GM12878 (cell line): Measurements from ENCODE around the gene TMTC3. TPM values are rescaled to one million over a fixed set of nuclear protein-coding genes. Genes with fewer than 3 reads are reported as not detected.

Experiments used
- ATAC-seq: fragments of 200-7000 bp; cut with Tn5 transposase; 3 replicates; pipeline ENCODE4 v1.9.1; 2020; ENCODE audit warnings: mild to moderate bottlenecking, moderate library complexity
- BruUV-seq: library from RNA; stranded (reverse); fragments of 400-500 nt; replicated peaks from 2 replicates; lab custom pipeline; 2021; lab: Mats Ljungman, UMichigan
- CTCF ChIA-PET: fragments of 300-600 bp; sonication (Branson Sonifier 250); formaldehyde crosslinking; extraction: SDS; loops from one replicate; lab custom pipeline; 2021; ENCODE audit warnings: inconsistent platforms; lab: Yijun Ruan, JAX
- POLR2A ChIA-PET: fragments of 350-600 bp; formaldehyde crosslinking; extraction: SDS; loops from one replicate; lab custom pipeline; 2021; ENCODE audit warnings: inconsistent platforms; lab: Charles Lee
- RAD21 ChIA-PET: fragments of 300-600 bp; sonication (Branson Sonifier 250); formaldehyde crosslinking; loops from one replicate; lab custom pipeline; 2023; ENCODE audit warnings: antibody characterized with exemption; ENCODE audit not compliant: unreplicated experiment; lab: Charles Lee
- SMC1A ChIA-PET: fragments of 300-600 bp; sonication (Branson Sonifier 250); formaldehyde crosslinking; loops from one replicate; lab custom pipeline; 2023; ENCODE audit not compliant: unreplicated experiment, uncharacterized antibody; lab: Charles Lee
- DNase-seq: peaks from one replicate; pipeline ENCODE4 v3.0.0-alpha.2; 2011; ENCODE audit warnings: low read depth, low spot score
- FAIRE-seq: peaks from 3 replicates; lab custom pipeline; 2011; peaks lifted over from hg19 to GRCh38; lab: Jason Lieb, UNC
- H2AFZ ChIP-seq: 2 replicates; pipeline ENCODE4 v1.6.0; 2011; ENCODE audit warnings: low read depth, low read length, control low read depth; ENCODE audit not compliant: control insufficient read depth
- H3K27ac ChIP-seq: 2 replicates; pipeline ENCODE4 v1.5.1; 2011; ENCODE audit warnings: control low read depth; ENCODE audit not compliant: control insufficient read depth, insufficient read depth
- H3K27me3 ChIP-seq, 2 experiments: replicated peaks in 1 of 2; 2 replicates each; pipeline versions ENCODE4 v1.6.0 to v1.6.1; 2011; ENCODE audit warnings: low read length in 1 of 2; ENCODE audit not compliant: control insufficient read depth in 2 of 2, insufficient read depth in 2 of 2
- H3K36me3 ChIP-seq, 2 experiments: 2 replicates each; pipeline ENCODE4 v1.5.1; 2011; ENCODE audit warnings: low read length in 1 of 2; ENCODE audit not compliant: control insufficient read depth in 2 of 2, insufficient read depth in 2 of 2
- H3K4me1 ChIP-seq: 2 replicates; pipeline ENCODE4 v1.6.1; 2011; ENCODE audit warnings: mild to moderate bottlenecking, low read length, moderate library complexity, mixed read lengths; ENCODE audit not compliant: control insufficient read depth, insufficient read depth
- H3K4me2 ChIP-seq: 2 replicates; pipeline ENCODE4 v1.6.0; 2011; ENCODE audit warnings: control low read depth; ENCODE audit not compliant: control insufficient read depth, insufficient read depth
- H3K4me3 ChIP-seq: fragments of 200-600 bp; sonication (generic); 2 replicates; pipeline ENCODE4 v1.5.1; 2016
- H3K79me2 ChIP-seq: 2 replicates; pipeline ENCODE4 v1.6.0; 2011; ENCODE audit warnings: low read length; ENCODE audit not compliant: control insufficient read depth, insufficient read depth
- H3K9ac ChIP-seq: 2 replicates; pipeline ENCODE4 v1.8.0; 2011; ENCODE audit warnings: low read length, control low read depth, mixed read lengths; ENCODE audit not compliant: control insufficient read depth, insufficient read depth
- H3K9me3 ChIP-seq: replicated peaks from 3 replicates; pipeline ENCODE4 v1.5.1; 2011; ENCODE audit warnings: mild to moderate bottlenecking, low read length; ENCODE audit not compliant: control insufficient read depth, insufficient read depth
- H4K20me1 ChIP-seq: 2 replicates; pipeline ENCODE4 v1.6.0; 2011; ENCODE audit not compliant: control insufficient read depth, insufficient read depth
- CBFB ChIP-seq: IDR thresholded peaks from 2 replicates; pipeline ENCODE4 v1.6.1; 2016; ENCODE audit warnings: antibody characterized with exemption, low read depth
- ELK1 ChIP-seq: IDR thresholded peaks from 2 replicates; pipeline ENCODE4 v1.6.1; 2012; ENCODE audit warnings: low read depth, low read length, improper control_type of control experiment
- GABPA ChIP-seq: IDR thresholded peaks from 2 replicates; pipeline ENCODE4 v1.6.1; 2014; ENCODE audit warnings: antibody characterized with exemption, low read depth, mild to moderate bottlenecking, inconsistent platforms
- HDAC6 ChIP-seq: fragments of 200-600 bp; sonication (generic); IDR thresholded peaks from one replicate; pipeline ENCODE4 v1.8.0; 2017; ENCODE audit warnings: antibody characterized with exemption; ENCODE audit not compliant: unreplicated experiment
- IKZF2 ChIP-seq, 2 experiments: fragments of 450-650 bp; IDR thresholded peaks; 2 replicates each; pipeline ENCODE4 v1.6.1; 2017; ENCODE audit warnings: mild to moderate bottlenecking in 2 of 2, moderate library complexity in 2 of 2
- KDM1A ChIP-seq: fragments of 200-600 bp; sonication (generic); IDR thresholded peaks from 2 replicates; pipeline ENCODE4 v1.6.1; 2016; ENCODE audit warnings: borderline replicate concordance
- NFYA ChIP-seq: IDR thresholded peaks from 2 replicates; pipeline ENCODE4 v1.6.1; 2011; ENCODE audit warnings: low read depth, mild to moderate bottlenecking, low read length, improper control_type of control experiment, borderline replicate concordance
- NR2C1 ChIP-seq: fragments of 450-650 bp; IDR thresholded peaks from 2 replicates; pipeline ENCODE4 v1.6.1; 2017; ENCODE audit warnings: antibody characterized with exemption, mild to moderate bottlenecking, moderate library complexity
- NRF1 ChIP-seq: conservative IDR thresholded peaks from 2 replicates; pipeline ENCODE4 v1.6.1; 2011; ENCODE audit warnings: mild to moderate bottlenecking, low read depth, low read length, improper control_type of control experiment
- RBBP5 ChIP-seq: fragments of 200-600 bp; sonication (generic); conservative IDR thresholded peaks from 2 replicates; pipeline ENCODE4 v1.6.1; 2016
- SIN3A ChIP-seq: IDR thresholded peaks from 2 replicates; pipeline ENCODE4 v1.6.1; 2012; ENCODE audit warnings: low read depth, low read length, improper control_type of control experiment
- SIX5 ChIP-seq: IDR thresholded peaks from 2 replicates; pipeline ENCODE4 v1.6.1; 2011; ENCODE audit warnings: mild to moderate bottlenecking, low read depth, low read length, moderate library complexity; ENCODE audit not compliant: severe bottlenecking
- SMAD5 ChIP-seq: IDR thresholded peaks from 2 replicates; pipeline ENCODE4 v1.6.1; 2016; ENCODE audit warnings: antibody characterized with exemption, low read depth
- STAT3 ChIP-seq: IDR thresholded peaks from 2 replicates; pipeline ENCODE4 v1.6.1; 2011; ENCODE audit warnings: low read depth, low read length, improper control_type of control experiment
- WRNIP1 ChIP-seq: IDR thresholded peaks from 2 replicates; pipeline ENCODE4 v1.6.1; 2011; ENCODE audit warnings: low read depth, low read length, improper control_type of control experiment, borderline replicate concordance
- WGBS: methylation state at CpG from one replicate; pipeline ENCODE4 v1.1.6; 2016; ENCODE audit warnings: low lambda C conversion rate; ENCODE audit not compliant: insufficient replicate concordance, insufficient coverage; ENCODE audit errors: missing lambda C conversion rate; 5-methylcytosine and 5-hydroxymethylcytosine counted together
- in situ Hi-C: fragments of 300-500 bp; cut with MboI; formaldehyde crosslinking; loops from 9 replicates; pipeline ENCODE4 v1.14.3; 2018; ENCODE audit warnings: mixed read lengths
- intact Hi-C: fragments of 100-400 bp; cut with micrococcal nuclease; formaldehyde crosslinking; loops from one replicate; pipeline ENCODE4 v1.14.2; 2022; ENCODE audit not compliant: unreplicated experiment
- polyA plus RNA-seq, 11 experiments: library from polyadenylated mRNA; depleted of rRNA in 4 of 11; unstranded in 6 of 11; stranded (reverse) in 5 of 11; fragments of >200 nt; fragmentation: Nextera tagmentation in 4 of 11; fragmentation: Illumina TruSeq in 1 of 11; extraction: Ambion mirVana in 4 of 11; extraction: Trizol in 1 of 11; gene quantifications; 1 replicate in 1 of 11; 2 replicates in 10 of 11; pipeline versions ENCODE4 v1.2.1 to v1.2.3, GENCODE V29; 2011 to 2016; ENCODE audit warnings: inconsistent platforms in 2 of 11, missing spikeins in 2 of 11, low read depth in 1 of 11
- total RNA-seq, 4 experiments: library from RNA; depleted of rRNA in 3 of 4; stranded (reverse); fragments of >200 nt in 3 of 4; fragmentation: Illumina TruSeq in 1 of 4; extraction: Trizol in 1 of 4; gene quantifications; 2 replicates each; pipeline versions ENCODE4 v1.2.1 to v1.2.3, GENCODE V29; 2013 to 2021
- TF ChIP-seq, protein P1 (sequence below): IDR thresholded peaks from 2 replicates; pipeline ENCODE4 v1.6.1; 2012; ENCODE audit warnings: low read depth, low read length, improper control_type of control experiment
- TF ChIP-seq, protein P2 (sequence below): fragments of 450-650 bp; conservative IDR thresholded peaks from 2 replicates; pipeline ENCODE4 v1.6.1; 2017; ENCODE audit warnings: mild to moderate bottlenecking, moderate library complexity

The TMTC3 gene
- total and polyA plus RNA-seq, 10 of the 15 experiments (the other 5 are each of a cell fraction or from before 2014, with no cell fraction given), result 1.4 to 5.7 (median 3.5) TPM

DNA sequence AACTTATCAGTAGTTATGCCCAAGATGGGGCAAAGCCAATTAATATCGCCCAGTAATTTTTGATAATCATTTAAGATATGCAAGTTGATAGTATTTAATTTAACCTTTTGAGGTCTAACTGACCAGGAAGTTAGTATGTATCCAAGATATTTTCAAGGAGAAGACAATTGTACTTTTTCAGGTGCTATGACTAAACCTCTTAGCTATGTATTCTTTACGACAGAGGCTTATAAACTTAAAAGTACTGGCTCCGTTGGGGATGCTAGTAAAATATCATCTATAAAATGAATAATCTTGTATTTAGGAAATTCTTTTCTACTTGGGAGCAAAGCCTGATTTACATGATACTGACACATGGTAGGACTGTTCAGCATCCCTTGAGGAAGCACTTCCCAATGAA lies 40.3 kb downstream of the TMTC3 start:
- Histone ChIP-seq H3K9ac (no peak overlapping the region), H3K27ac (no peak overlapping the region), H3K4me2 (no peak overlapping the region), H3K4me3 (no peak overlapping the region), H3K79me2 (no peaks in the 10 kb centered on the region), H3K9me3 (no peaks in the 10 kb centered on the region), H2AFZ (no peak overlapping the region), H3K27me3 (no peaks in the 10 kb centered on the region), H4K20me1 (no peaks in the 10 kb centered on the region), H3K36me3 (no peaks in the 10 kb centered on the region), H3K4me1 (no peaks in the 10 kb centered on the region)
- ChIA-PET RAD21 (no interaction called here), CTCF (no interaction called here), POLR2A (interaction anchor here (0.7 kb wide), 1 partner anchor 8 kb away, joined by 3 read pairs; no protein-coding TSS in a partner anchor), SMC1A (interaction anchor here (1.1 kb wide), 1 partner anchor 11 kb away, joined by 4 read pairs; no protein-coding TSS in a partner anchor)
- BruUV-seq, result no TSS peak
- ATAC-seq (no peak), FAIRE-seq (no peak), DNase-seq (no peak)
- 95% methylated on average over 3 of the region's 3 CpGs for WGBS
- in situ Hi-C loops, result no loop called here
- intact Hi-C loops, result no loop called here
- TF ChIP-seq CBFB (no peak), KDM1A (no peak), RBBP5 (no peak), NR2C1 (no peak), STAT3 (no peak), ELK1 (no peak), SIX5 (no peak), NFYA (no peak), WRNIP1 (no peak), IKZF2 (IDR thresholded peaks at IDR 0.05) (no peak), HDAC6 (no peak), SIN3A (no peak), GABPA (no peak), SMAD5 (no peak), NRF1 (no peak)
- TF ChIP-seq, protein P1, sequence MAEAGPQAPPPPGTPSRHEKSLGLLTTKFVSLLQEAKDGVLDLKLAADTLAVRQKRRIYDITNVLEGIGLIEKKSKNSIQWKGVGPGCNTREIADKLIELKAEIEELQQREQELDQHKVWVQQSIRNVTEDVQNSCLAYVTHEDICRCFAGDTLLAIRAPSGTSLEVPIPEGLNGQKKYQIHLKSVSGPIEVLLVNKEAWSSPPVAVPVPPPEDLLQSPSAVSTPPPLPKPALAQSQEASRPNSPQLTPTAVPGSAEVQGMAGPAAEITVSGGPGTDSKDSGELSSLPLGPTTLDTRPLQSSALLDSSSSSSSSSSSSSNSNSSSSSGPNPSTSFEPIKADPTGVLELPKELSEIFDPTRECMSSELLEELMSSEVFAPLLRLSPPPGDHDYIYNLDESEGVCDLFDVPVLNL, result no peak
- TF ChIP-seq, protein P2, sequence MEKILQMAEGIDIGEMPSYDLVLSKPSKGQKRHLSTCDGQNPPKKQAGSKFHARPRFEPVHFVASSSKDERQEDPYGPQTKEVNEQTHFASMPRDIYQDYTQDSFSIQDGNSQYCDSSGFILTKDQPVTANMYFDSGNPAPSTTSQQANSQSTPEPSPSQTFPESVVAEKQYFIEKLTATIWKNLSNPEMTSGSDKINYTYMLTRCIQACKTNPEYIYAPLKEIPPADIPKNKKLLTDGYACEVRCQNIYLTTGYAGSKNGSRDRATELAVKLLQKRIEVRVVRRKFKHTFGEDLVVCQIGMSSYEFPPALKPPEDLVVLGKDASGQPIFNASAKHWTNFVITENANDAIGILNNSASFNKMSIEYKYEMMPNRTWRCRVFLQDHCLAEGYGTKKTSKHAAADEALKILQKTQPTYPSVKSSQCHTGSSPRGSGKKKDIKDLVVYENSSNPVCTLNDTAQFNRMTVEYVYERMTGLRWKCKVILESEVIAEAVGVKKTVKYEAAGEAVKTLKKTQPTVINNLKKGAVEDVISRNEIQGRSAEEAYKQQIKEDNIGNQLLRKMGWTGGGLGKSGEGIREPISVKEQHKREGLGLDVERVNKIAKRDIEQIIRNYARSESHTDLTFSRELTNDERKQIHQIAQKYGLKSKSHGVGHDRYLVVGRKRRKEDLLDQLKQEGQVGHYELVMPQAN, result no peak
